GM04503 (cell line): ENCODE results near the gene PAEP.
"Not testable (repeated sequence)": the region's sequence is repeated elsewhere in the genome, so short reads cannot be mapped to it uniquely, and the experiment has no call there.

Source experiments
- DNase-seq: peaks from one replicate; pipeline ENCODE4 v3.0.0-alpha.2; 2012; ENCODE audit warnings: low read depth

Gene PAEP

GRCh38 chr9:135526089-135526729 lies 35.3 kb upstream of the PAEP start:
- DNase-seq = no peak

GRCh38 chr9:135526730-135527571 lies 34.6 kb upstream of the PAEP start:
- DNase-seq = no peak

- DNase-seq = not testable (repeated sequence)
Measured at GRCh38 chr9:135528842-135529435, 32.6 kb upstream of the PAEP start.

GRCh38 chr9:135530146-135530545 lies 31.4 kb upstream of the PAEP start:
- no peak for DNase-seq

- no peak for DNase-seq
Measured at GRCh38 chr9:135531096-135531495, 30.5 kb upstream of the PAEP start.

GRCh38 chr9:135533113-135533512 lies 28.4 kb upstream of the PAEP start:
- no peak for DNase-seq

- no peak for DNase-seq
Measured at GRCh38 chr9:135533674-135534073, 27.9 kb upstream of the PAEP start.

GRCh38 chr9:135534192-135534711 lies 27.3 kb upstream of the PAEP start:
- not testable (repeated sequence) for DNase-seq

GRCh38 chr9:135534826-135535225 lies 26.7 kb upstream of the PAEP start:
- not testable (repeated sequence) for DNase-seq

- not testable (repeated sequence) for DNase-seq
Measured at GRCh38 chr9:135535631-135536030, 25.9 kb upstream of the PAEP start.

GRCh38 chr9:135536216-135536615 lies 25.3 kb upstream of the PAEP start:
- DNase-seq = peak; percentile 68

GRCh38 chr9:135543262-135543894 lies 18.2 kb upstream of the PAEP start:
- DNase-seq = not testable (repeated sequence)

GRCh38 chr9:135544981-135545635 lies 16.4 kb upstream of the PAEP start:
- no peak for DNase-seq

- not testable (repeated sequence) for DNase-seq
Measured at GRCh38 chr9:135545646-135546176, 15.8 kb upstream of the PAEP start, which contains the start of gene OBP2A. OBP2A (plus strand) TSS chr9:135546126; CDS start chr9:135546181, 55 bp downstream.

GRCh38 chr9:135546792-135547617 lies 14.6 kb upstream of the PAEP start:
- DNase-seq = not testable (repeated sequence)

- DNase-seq = no peak
Measured at GRCh38 chr9:135547756-135548736, 13.5 kb upstream of the PAEP start.

GRCh38 chr9:135549478-135550343 lies 11.8 kb upstream of the PAEP start:
- not testable (repeated sequence) for DNase-seq

- DNase-seq = no peak
Measured at GRCh38 chr9:135550344-135550918, 11.1 kb upstream of the PAEP start.
